Neural cell (in vitro differentiated cells): ENCODE measurements around the gene CARS1.

ENCODE experiments used
- EP300 ChIP-seq: fragments of 450-650 bp; conservative IDR thresholded peaks from 2 replicates; pipeline ENCODE4 v1.6.1; 2014; ENCODE audit warnings: antibody characterized with exemption, mild to moderate bottlenecking, moderate library complexity; ENCODE audit not compliant: poor library complexity, severe bottlenecking
- POLR2AphosphoS5 ChIP-seq: IDR thresholded peaks from 2 replicates; pipeline ENCODE4 v1.6.1; 2012
- TF ChIP-seq, protein P1 (sequence below): fragments of 450-650 bp; IDR thresholded peaks from 2 replicates; pipeline ENCODE4 v1.5.1; 2014; ENCODE audit warnings: antibody characterized with exemption, mild to moderate bottlenecking, moderate library complexity; ENCODE audit not compliant: poor library complexity, severe bottlenecking
- TF ChIP-seq, protein P2 (sequence below): IDR thresholded peaks from 2 replicates; pipeline ENCODE4 v1.6.1; 2012; ENCODE audit warnings: borderline replicate concordance

DNA sequence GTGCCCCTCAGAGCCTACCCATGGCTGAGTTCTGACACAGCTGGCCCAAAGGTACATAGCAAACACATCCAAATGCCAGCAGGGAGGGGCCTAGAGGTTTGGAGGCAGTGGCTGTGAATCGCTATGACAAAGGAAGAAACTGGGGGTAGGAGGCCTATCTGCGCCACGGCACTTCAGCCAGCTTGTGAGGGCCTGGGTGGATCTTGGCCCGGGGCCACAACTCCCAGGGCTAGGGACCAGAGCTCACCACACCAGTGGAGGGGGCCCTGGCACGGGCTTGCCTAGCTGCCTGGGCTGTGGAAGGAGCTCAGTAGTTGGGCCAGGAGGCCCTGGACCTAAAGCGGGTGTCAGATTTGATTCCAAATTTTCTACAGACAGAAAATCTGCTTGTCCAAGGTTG, 55.7 kb downstream of the CARS1 start:
- TF ChIP-seq, protein P1, sequence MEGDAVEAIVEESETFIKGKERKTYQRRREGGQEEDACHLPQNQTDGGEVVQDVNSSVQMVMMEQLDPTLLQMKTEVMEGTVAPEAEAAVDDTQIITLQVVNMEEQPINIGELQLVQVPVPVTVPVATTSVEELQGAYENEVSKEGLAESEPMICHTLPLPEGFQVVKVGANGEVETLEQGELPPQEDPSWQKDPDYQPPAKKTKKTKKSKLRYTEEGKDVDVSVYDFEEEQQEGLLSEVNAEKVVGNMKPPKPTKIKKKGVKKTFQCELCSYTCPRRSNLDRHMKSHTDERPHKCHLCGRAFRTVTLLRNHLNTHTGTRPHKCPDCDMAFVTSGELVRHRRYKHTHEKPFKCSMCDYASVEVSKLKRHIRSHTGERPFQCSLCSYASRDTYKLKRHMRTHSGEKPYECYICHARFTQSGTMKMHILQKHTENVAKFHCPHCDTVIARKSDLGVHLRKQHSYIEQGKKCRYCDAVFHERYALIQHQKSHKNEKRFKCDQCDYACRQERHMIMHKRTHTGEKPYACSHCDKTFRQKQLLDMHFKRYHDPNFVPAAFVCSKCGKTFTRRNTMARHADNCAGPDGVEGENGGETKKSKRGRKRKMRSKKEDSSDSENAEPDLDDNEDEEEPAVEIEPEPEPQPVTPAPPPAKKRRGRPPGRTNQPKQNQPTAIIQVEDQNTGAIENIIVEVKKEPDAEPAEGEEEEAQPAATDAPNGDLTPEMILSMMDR, result no peak
- TF ChIP-seq, protein P2, sequence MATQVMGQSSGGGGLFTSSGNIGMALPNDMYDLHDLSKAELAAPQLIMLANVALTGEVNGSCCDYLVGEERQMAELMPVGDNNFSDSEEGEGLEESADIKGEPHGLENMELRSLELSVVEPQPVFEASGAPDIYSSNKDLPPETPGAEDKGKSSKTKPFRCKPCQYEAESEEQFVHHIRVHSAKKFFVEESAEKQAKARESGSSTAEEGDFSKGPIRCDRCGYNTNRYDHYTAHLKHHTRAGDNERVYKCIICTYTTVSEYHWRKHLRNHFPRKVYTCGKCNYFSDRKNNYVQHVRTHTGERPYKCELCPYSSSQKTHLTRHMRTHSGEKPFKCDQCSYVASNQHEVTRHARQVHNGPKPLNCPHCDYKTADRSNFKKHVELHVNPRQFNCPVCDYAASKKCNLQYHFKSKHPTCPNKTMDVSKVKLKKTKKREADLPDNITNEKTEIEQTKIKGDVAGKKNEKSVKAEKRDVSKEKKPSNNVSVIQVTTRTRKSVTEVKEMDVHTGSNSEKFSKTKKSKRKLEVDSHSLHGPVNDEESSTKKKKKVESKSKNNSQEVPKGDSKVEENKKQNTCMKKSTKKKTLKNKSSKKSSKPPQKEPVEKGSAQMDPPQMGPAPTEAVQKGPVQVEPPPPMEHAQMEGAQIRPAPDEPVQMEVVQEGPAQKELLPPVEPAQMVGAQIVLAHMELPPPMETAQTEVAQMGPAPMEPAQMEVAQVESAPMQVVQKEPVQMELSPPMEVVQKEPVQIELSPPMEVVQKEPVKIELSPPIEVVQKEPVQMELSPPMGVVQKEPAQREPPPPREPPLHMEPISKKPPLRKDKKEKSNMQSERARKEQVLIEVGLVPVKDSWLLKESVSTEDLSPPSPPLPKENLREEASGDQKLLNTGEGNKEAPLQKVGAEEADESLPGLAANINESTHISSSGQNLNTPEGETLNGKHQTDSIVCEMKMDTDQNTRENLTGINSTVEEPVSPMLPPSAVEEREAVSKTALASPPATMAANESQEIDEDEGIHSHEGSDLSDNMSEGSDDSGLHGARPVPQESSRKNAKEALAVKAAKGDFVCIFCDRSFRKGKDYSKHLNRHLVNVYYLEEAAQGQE, result no peak
- TF ChIP-seq EP300, result no peak
- TF ChIP-seq POLR2AphosphoS5, result no peak
